PFSK-1 (cell line): Measurements from ENCODE around the gene TP53AIP1.

Experiments used
- FOXP2 ChIP-seq: optimal IDR thresholded peaks from 2 replicates; pipeline ENCODE3; 2011; ENCODE audit warnings: borderline replicate concordance, control low read depth, inconsistent platforms; ENCODE audit not compliant: insufficient read depth; ENCODE audit errors: extremely low read length, extremely low read depth
- POLR2AphosphoS5 ChIP-seq: IDR thresholded peaks from 2 replicates; pipeline ENCODE4 v1.6.1; 2012; ENCODE audit warnings: low read depth, mild to moderate bottlenecking, control low read depth, low read length, moderate library complexity
- SIN3A ChIP-seq: IDR thresholded peaks from 2 replicates; pipeline ENCODE4 v1.6.1; 2012; ENCODE audit warnings: mild to moderate bottlenecking, low read length, moderate library complexity, borderline replicate concordance; ENCODE audit not compliant: insufficient read depth
- TAF1 ChIP-seq: IDR thresholded peaks from 2 replicates; pipeline ENCODE4 v1.6.1; 2012; ENCODE audit warnings: low read length, control low read depth, borderline replicate concordance; ENCODE audit not compliant: insufficient read depth
- TF ChIP-seq, protein P1 (sequence below), 2 experiments: IDR thresholded peaks; 2 replicates each; pipeline versions ENCODE4 v1.6.1 to v1.8.0; 2011 to 2012; ENCODE audit warnings: low read depth in 2 of 2, low read length in 2 of 2, control low read depth in 1 of 2, inconsistent platforms in 1 of 2, mild to moderate bottlenecking in 1 of 2, moderate library complexity in 1 of 2; ENCODE audit not compliant: insufficient read depth in 1 of 2

The TP53AIP1 gene

DNA sequence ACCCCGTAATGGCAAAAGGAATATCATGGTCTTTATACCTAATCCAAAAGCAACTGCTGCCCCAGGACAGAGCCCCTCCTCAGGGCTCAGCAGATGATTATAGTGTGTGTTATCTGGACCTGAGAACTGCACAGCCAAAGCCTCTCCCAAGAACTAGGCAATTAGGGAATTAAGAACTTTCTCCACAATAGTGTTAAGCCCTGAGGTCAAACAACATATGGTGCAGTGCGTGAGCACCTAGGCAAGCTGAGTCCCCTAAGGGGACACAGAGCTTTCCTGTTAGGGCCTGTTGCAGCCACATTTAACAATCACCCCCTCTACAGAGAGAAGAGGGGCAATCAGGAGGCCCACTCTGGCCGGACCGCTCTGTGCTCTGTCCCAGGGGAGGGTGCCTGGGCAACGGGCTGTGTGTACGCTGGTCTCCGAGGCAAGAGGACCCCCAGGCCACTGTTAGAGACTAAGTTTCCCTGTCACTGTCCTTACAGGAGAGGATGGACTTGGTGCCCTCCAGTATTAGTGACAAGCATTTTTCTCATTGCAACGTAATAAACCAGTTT lies 52.9 kb downstream of the TP53AIP1 start:
- TF ChIP-seq FOXP2 (no peak), SIN3A (no peak), TAF1 (no peak), POLR2AphosphoS5 (no peak)
- TF ChIP-seq, protein P1, sequence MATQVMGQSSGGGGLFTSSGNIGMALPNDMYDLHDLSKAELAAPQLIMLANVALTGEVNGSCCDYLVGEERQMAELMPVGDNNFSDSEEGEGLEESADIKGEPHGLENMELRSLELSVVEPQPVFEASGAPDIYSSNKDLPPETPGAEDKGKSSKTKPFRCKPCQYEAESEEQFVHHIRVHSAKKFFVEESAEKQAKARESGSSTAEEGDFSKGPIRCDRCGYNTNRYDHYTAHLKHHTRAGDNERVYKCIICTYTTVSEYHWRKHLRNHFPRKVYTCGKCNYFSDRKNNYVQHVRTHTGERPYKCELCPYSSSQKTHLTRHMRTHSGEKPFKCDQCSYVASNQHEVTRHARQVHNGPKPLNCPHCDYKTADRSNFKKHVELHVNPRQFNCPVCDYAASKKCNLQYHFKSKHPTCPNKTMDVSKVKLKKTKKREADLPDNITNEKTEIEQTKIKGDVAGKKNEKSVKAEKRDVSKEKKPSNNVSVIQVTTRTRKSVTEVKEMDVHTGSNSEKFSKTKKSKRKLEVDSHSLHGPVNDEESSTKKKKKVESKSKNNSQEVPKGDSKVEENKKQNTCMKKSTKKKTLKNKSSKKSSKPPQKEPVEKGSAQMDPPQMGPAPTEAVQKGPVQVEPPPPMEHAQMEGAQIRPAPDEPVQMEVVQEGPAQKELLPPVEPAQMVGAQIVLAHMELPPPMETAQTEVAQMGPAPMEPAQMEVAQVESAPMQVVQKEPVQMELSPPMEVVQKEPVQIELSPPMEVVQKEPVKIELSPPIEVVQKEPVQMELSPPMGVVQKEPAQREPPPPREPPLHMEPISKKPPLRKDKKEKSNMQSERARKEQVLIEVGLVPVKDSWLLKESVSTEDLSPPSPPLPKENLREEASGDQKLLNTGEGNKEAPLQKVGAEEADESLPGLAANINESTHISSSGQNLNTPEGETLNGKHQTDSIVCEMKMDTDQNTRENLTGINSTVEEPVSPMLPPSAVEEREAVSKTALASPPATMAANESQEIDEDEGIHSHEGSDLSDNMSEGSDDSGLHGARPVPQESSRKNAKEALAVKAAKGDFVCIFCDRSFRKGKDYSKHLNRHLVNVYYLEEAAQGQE (IDR thresholded peaks at IDR 0.05; ENCODE audit: insufficient read depth in 1 of 2, low read depth in 2 of 2, low read length in 2 of 2) = no peak

GRCh38 chr11:128888034-128888985 lies 54.4 kb downstream of the TP53AIP1 start:
- no peak for TF ChIP-seq FOXP2
- TF ChIP-seq, protein P1 (IDR thresholded peaks at IDR 0.05; ENCODE audit: insufficient read depth in 1 of 2, low read depth in 2 of 2, low read length in 2 of 2) = no peak
- TF ChIP-seq POLR2AphosphoS5 = no peak
- no peak for TF ChIP-seq SIN3A
- TF ChIP-seq TAF1 = no peak

DNA sequence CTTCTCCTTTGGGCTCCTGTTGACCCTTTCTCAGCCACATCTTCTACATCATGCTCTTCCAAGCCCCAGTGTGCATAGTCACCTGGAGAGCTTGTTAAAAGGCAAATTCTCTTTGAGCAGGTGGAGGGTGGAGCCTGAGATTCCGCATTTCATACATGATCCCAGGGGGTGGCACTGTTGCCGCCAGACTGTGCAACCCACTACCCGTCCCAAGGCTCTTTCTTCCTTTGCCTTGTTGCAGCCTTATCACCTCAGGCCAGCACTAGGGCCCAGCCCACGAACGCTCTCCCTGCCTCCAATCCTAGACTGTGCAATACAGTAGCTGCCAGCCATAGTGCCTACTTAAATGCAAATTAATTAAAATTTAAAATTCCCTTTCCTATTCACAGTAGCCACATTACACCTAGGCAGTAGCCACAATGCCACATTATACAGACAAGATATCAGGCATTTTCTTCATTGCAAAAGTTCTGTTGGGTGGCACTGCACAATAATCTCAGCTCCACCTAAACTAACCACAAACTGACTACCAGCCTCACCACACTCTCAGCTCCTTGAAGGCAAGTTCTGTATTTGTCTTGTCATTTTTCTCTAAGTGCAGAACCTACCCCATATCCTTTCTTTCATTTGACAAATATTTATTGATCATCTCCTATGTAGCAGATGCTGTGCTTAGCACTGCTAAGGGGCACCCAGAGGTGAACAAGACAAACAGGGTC lies 56.1 kb downstream of the TP53AIP1 start:
- TF ChIP-seq SIN3A = no peak
- no peak for TF ChIP-seq TAF1
